ENCODE data around the gene CIB4.

CIB4 gene

DNA sequence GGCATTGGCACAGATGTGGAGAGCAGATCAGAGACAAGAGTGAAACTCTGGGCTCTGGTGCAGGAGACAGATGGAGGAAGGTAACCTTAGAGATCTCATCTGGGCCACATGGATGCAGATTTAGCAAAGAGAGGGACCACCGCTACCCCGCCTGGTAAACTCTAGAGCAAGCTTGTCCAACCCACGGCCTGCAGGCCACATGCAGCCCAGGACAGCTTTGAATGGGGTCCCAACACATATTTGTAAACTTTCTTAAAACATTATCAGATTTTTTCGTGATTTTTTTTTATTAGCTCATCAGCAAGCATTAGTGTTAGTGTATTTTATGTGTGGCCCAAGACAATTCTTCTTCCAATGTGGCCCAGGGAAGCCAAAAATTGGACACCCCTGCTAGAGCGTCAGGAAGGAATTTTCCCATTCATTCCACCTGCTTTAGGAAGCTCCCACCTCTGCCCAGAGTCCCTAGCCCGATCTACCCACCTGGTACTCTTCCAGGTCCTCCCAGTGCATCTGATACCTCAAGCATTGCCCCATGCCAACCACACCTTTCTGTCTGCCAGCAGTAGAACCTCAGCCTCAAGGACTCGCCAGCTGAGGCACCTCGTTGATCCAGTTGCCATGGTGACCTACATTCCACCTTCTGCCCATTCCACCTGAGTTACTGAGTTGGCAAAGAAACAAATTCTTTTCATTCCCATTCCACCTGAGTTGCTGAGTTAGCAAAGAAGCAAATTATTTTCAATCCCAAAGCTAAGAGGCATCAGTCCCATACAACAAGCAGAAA lies at the start of gene CIB4:
Gene CIB4 (minus strand): TSS at position 586 of the 784 bp plus-strand sequence. CDS start 52 bp downstream, at position 534.
- H3K4me3 ChIP-seq (ENCODE audit: low read depth, low read length): no peak within 1 kb of the TSS
- TF ChIP-seq, protein P1, sequence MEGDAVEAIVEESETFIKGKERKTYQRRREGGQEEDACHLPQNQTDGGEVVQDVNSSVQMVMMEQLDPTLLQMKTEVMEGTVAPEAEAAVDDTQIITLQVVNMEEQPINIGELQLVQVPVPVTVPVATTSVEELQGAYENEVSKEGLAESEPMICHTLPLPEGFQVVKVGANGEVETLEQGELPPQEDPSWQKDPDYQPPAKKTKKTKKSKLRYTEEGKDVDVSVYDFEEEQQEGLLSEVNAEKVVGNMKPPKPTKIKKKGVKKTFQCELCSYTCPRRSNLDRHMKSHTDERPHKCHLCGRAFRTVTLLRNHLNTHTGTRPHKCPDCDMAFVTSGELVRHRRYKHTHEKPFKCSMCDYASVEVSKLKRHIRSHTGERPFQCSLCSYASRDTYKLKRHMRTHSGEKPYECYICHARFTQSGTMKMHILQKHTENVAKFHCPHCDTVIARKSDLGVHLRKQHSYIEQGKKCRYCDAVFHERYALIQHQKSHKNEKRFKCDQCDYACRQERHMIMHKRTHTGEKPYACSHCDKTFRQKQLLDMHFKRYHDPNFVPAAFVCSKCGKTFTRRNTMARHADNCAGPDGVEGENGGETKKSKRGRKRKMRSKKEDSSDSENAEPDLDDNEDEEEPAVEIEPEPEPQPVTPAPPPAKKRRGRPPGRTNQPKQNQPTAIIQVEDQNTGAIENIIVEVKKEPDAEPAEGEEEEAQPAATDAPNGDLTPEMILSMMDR (IDR thresholded peaks at IDR 0.05; ENCODE audit: low read depth, low read length): no peak
- DNase-seq (ENCODE audit: low read depth, low spot score): no peak
- in situ Hi-C loops (cut with HindIII; ENCODE audit: low sequenced_read_pairs): no loop called here

DNA sequence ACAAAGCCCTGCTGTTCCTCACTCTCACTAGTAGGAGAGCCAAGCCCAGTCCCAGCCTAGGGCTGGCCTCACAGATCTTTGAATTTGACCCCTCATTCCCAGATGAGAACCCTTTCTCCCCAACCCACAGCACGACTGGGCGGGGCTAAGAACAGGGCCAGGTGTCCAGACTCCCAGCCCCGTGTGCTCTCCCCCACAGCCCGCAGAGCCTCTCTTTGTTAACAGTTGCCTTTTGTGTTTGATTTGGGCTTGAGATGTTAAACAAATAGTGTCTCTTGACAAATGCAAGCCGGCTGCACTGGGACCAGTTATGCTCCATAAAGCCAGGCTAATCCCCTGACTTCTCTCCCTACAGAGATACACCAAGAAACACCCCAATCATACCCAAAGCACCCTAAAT lies 46.6 kb upstream of the CIB4 start:
- H3K4me3 ChIP-seq (ENCODE audit: low read depth, low read length): no peak overlapping the region
- TF ChIP-seq, protein P1 (IDR thresholded peaks at IDR 0.05; ENCODE audit: low read depth, low read length): no peak
- in situ Hi-C loops (cut with HindIII; ENCODE audit: low sequenced_read_pairs): no loop called here
- DNase-seq (ENCODE audit: low read depth, low spot score): no peak

DNA sequence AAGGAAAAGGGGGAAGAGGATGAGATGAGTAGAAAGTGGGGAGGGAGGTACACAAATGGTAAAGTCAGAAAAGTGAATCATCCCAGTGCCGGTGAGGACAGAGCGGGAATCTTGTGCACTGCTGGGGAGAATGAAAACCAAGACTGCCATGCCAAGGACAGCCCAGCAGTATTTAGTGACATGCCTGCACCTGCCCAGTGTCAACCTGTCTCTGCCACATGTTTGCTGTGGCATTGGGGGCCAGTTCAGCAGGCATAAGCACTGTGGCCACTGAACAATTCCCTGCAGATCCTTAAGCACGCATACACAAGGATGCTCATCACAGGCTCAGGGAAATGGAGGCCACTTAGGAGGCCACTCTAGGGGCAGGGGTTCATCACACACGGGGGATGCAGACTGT lies 46.2 kb upstream of the CIB4 start:
- H3K4me3 ChIP-seq (ENCODE audit: low read depth, low read length): no peak overlapping the region
- no peak for DNase-seq (ENCODE audit: low read depth, low spot score)
- in situ Hi-C loops (cut with HindIII; ENCODE audit: low sequenced_read_pairs): no loop called here
- TF ChIP-seq, protein P1 (IDR thresholded peaks at IDR 0.05; ENCODE audit: low read depth, low read length): no peak

DNA sequence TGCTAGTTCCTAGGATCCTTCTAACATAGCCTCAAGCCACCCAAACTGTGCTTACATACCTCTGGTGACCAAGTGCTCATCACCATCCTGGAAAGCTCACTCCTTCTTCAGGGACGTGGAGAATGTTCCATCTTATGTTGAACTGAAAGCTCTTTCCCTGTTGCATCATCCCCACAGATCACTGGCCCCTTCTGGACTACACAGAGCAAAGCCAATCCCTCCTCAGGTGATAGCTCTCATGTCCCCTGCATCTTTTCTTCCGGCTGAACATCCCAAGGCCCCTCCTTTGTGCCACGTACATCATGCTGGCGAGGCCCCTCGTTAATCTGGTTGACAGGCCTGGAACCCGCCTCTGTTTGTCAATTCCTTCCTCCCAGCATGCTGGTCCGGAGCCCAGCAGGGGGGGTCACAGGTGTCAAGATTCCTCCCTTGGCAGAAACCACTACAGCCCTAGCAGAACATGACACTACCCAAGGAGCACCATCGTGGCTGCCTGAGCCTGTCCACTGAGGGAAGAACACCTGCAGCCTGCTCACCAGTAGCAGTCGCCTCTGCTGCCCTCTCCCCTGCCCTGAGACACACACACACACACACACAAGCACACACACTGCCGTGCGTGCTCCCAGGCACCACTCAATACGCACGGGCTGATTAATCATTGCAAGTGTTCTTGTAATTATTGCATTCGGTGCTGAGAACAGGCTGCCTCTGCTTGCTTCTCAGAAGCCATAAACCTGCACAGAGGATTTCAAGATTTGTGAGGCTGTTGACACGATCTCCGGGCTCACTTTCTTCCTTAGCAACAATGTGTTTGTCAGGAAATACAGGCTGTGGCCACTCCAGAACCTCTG lies 45.0 kb upstream of the CIB4 start:
- DNase-seq (ENCODE audit: low read depth, low spot score): no peak
- in situ Hi-C loops (cut with HindIII; ENCODE audit: low sequenced_read_pairs): no loop called here
- TF ChIP-seq, protein P1 (IDR thresholded peaks at IDR 0.05; ENCODE audit: low read depth, low read length): no peak
- no peak overlapping the region for H3K4me3 ChIP-seq (ENCODE audit: low read depth, low read length)

DNA sequence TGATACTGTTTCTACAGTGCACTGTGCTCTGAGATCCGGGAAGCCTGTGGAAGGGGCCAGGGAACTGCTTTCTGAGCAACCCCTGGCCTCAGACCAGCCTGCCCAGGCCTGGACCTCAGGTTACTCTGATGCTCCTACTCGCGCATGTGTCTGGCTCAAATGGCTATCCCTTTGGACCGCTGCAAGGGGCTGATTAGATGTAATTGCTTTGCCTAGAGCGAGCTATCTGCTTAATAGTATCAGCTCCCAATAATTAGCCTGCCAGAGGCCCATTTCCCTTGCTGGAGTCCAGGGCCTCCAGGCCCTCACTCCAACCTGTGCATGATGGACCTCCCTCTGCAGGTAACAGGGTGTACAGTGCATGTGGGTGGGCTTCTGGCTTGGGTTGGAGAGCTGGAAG lies 44.2 kb upstream of the CIB4 start:
- TF ChIP-seq, protein P1 (IDR thresholded peaks at IDR 0.05; ENCODE audit: low read depth, low read length): no peak
- in situ Hi-C loops (cut with HindIII; ENCODE audit: low sequenced_read_pairs): no loop called here
- DNase-seq (ENCODE audit: low read depth, low spot score): no peak
- H3K4me3 ChIP-seq (ENCODE audit: low read depth, low read length): no peak overlapping the region

DNA sequence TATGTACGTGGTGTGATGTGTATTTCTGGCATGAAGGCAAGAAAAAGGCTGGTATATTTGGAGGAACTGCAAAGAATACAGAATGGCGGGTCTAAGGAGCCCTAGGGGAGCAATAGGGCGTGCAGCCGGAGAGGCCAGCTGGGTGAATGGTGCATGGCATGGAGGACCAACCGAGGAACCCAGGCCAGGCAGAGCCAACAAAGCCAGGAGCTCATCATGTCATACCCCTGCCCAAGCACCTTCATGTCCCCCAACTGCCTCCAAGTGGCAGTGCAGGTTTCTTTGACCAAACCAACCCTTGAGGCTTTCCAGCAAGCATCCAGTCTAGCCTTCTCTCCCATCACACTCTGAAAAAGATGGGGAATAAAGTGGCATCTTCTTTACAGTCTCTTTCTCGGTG lies 42.4 kb upstream of the CIB4 start:
- in situ Hi-C loops (cut with HindIII; ENCODE audit: low sequenced_read_pairs): no loop called here
- DNase-seq (ENCODE audit: low read depth, low spot score): no peak
- no peak overlapping the region for H3K4me3 ChIP-seq (ENCODE audit: low read depth, low read length)
- TF ChIP-seq, protein P1 (IDR thresholded peaks at IDR 0.05; ENCODE audit: low read depth, low read length): no peak

All from astrocyte of the spinal cord (primary cell).